GM19452 (cell line): ENCODE results near the gene CLIP2.
"Not testable (repeated sequence)": the region's sequence is repeated elsewhere in the genome, so short reads cannot be mapped to it uniquely, and the experiment has no call there.

Experiments
- ATAC-seq: cut with Tn5 transposase; IDR thresholded peaks from one replicate; pipeline ENCODE4 v1.9.1; 2021; ENCODE audit not compliant: unreplicated experiment

The CLIP2 gene

GRCh38 chr7:74401137-74401859 is 112.1 kb downstream of the CLIP2 start:
- ATAC-seq: no peak

GRCh38 chr7:74402668-74403067 is 113.5 kb downstream of the CLIP2 start:
- ATAC-seq: not testable (repeated sequence)

- ATAC-seq: no peak
Measured at GRCh38 chr7:74403521-74404387, 114.5 kb downstream of the CLIP2 start.

GRCh38 chr7:74404388-74404700 is 115.1 kb downstream of the CLIP2 start:
- ATAC-seq: no peak

GRCh38 chr7:74404741-74405140 is 115.5 kb downstream of the CLIP2 start:
- no peak for ATAC-seq

- ATAC-seq: no peak
Measured at GRCh38 chr7:74405191-74405898, 116.1 kb downstream of the CLIP2 start.

GRCh38 chr7:74405899-74406512 is 116.8 kb downstream of the CLIP2 start:
- ATAC-seq: no peak

GRCh38 chr7:74407958-74408357 is 118.8 kb downstream of the CLIP2 start:
- no peak for ATAC-seq

- no peak for ATAC-seq
Measured at GRCh38 chr7:74409571-74409970, 120.4 kb downstream of the CLIP2 start.

GRCh38 chr7:74410772-74411171 is 121.6 kb downstream of the CLIP2 start:
- ATAC-seq: no peak

GRCh38 chr7:74411571-74411970 is 122.4 kb downstream of the CLIP2 start:
- ATAC-seq: not testable (repeated sequence)

GRCh38 chr7:74412056-74412455 is 122.8 kb downstream of the CLIP2 start:
- no peak for ATAC-seq

- ATAC-seq: no peak
Measured at GRCh38 chr7:74412603-74413002, 123.4 kb downstream of the CLIP2 start.

- not testable (repeated sequence) for ATAC-seq
Measured at GRCh38 chr7:74414595-74415333, 125.6 kb downstream of the CLIP2 start.

GRCh38 chr7:74417419-74417971 is 128.3 kb downstream of the CLIP2 start:
- no peak for ATAC-seq

- ATAC-seq: no peak
Measured at GRCh38 chr7:74418076-74418475, 128.9 kb downstream of the CLIP2 start.

GRCh38 chr7:74418538-74418937 is 129.3 kb downstream of the CLIP2 start:
- no peak for ATAC-seq

GRCh38 chr7:74419232-74419631 is 130.0 kb downstream of the CLIP2 start:
- not testable (repeated sequence) for ATAC-seq

GRCh38 chr7:74420006-74420405 is 130.8 kb downstream of the CLIP2 start:
- ATAC-seq: no peak

GRCh38 chr7:74424291-74424880 is 135.2 kb downstream of the CLIP2 start:
- ATAC-seq: no peak
